SJCRH30 (cell line): ENCODE data around the gene TRMT10B. TPM values are rescaled to one million over a fixed set of nuclear protein-coding genes. Genes with fewer than 3 reads are reported as not detected.

Source experiments
- DNase-seq, 2 experiments: peaks; one replicate each; pipeline ENCODE4 v3.0.0-alpha.2; 2015 to 2020
- H3K27ac ChIP-seq: fragments of 250-450 bp; sonication (Bioruptor Pico); 2 replicates; pipeline ENCODE4 v1.5.1; 2020; ENCODE audit warnings: mild to moderate bottlenecking, moderate library complexity
- H3K27me3 ChIP-seq: fragments of 250-450 bp; sonication (Bioruptor Pico); 2 replicates; pipeline ENCODE4 v1.5.1; 2020; ENCODE audit warnings: mild to moderate bottlenecking, moderate library complexity
- H3K36me3 ChIP-seq: fragments of 250-450 bp; sonication (Bioruptor Pico); 2 replicates; pipeline ENCODE4 v1.5.1; 2020; ENCODE audit warnings: mild to moderate bottlenecking, moderate library complexity
- H3K4me1 ChIP-seq: fragments of 250-450 bp; sonication (Bioruptor Pico); 2 replicates; pipeline ENCODE4 v1.5.1; 2020; ENCODE audit warnings: mild to moderate bottlenecking, moderate library complexity
- H3K4me3 ChIP-seq: fragments of 250-450 bp; sonication (Bioruptor Pico); 2 replicates; pipeline ENCODE4 v1.5.1; 2020; ENCODE audit warnings: mild to moderate bottlenecking, moderate library complexity
- H3K9me3 ChIP-seq: fragments of 250-450 bp; sonication (Bioruptor Pico); replicated peaks from 2 replicates; pipeline ENCODE4 v1.5.1; 2020; ENCODE audit warnings: mild to moderate bottlenecking, moderate library complexity
- total RNA-seq: library from RNA; depleted of rRNA; stranded (reverse); fragments of >200 nt; shearing (Covaris generic); gene quantifications from 2 replicates; pipeline ENCODE4 v1.2.3, GENCODE V29; 2014; rRNA removed

Gene TRMT10B, protein sequence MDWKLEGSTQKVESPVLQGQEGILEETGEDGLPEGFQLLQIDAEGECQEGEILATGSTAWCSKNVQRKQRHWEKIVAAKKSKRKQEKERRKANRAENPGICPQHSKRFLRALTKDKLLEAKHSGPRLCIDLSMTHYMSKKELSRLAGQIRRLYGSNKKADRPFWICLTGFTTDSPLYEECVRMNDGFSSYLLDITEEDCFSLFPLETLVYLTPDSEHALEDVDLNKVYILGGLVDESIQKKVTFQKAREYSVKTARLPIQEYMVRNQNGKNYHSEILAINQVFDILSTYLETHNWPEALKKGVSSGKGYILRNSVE
- 0.43 and 0.53 TPM in 2 replicates for total RNA-seq

DNA sequence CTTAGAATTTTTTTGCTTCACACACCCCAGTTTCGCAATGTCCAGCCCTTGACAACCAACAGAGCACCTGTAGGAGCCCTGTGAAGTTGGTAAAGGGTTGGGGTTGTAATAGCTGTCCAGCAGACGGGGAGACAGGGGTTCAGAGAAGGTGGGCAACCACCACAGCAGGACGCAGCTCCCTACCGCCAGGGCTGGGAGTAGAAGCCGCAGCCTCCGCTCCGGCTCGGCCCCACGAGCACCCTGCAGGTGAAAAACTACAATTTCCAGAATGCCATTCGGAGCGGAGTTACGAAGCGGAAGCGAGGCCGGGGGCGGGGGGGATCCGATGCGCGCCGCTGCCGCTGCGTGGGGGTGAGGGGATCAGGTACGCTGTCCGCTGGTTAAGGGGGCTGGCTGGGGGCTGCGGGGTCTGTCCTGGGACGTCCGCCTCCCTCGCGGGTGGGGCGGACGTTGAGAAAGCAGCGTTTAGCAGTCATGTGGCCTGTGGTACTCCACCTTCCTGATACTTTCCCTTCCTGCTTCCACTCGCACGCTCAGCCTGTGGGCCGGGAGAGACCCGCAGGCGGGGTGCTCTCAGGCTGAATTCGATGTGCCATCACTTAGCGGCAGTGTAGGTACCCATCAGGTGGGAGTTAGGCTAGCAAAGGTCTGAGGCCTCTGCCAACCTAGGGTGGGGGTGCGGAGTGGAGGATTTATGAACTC is at the start of gene TRMT10B:
Gene TRMT10B (plus strand): TSS at position 317 of the 702 bp plus-strand sequence. CDS start 8,127 bp downstream, outside the sequence.
- Histone ChIP-seq H3K4me1 (no peaks in the 10 kb centered on the region), H3K4me3 (peak within 1 kb of the TSS; percentile 54), H3K36me3 (no peaks in the 10 kb centered on the region), H3K27me3 (no peaks in the 10 kb centered on the region), H3K9me3 (no peaks in the 10 kb centered on the region), H3K27ac (no peak within 1 kb of the TSS)
- DNase-seq: peak; percentile 18 to 36

DNA sequence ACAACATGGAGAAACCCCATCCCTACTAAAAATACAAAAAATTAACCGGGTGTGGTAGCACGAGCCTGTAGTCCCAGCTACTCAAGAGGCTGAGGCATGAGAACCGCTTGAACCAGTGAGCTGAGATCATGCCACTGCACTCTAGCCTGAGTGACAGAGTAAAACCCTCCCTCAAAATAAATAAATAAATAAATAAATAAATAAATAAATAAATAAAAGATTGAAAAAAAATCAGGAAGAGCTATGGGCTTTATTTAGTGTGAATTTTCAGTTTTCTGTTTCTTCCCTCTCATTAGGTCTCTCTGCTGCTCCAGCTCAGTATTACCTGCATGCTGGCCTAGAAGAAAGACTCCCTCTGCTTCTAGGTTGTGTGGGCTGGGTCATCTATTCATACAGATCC is 47.8 kb upstream of the TRMT10B start:
- Histone ChIP-seq H3K36me3 (no peaks in the 10 kb centered on the region), H3K4me3 (no peak overlapping the region), H3K4me1 (peaks cover 6% of the 10 kb centered on the region), H3K27me3 (no peaks in the 10 kb centered on the region), H3K27ac (0 out of 2 replicates have a peak overlapping the region, but pooled peaks have one; percentile 27), H3K9me3 (no peaks in the 10 kb centered on the region)
- no peak for DNase-seq

DNA sequence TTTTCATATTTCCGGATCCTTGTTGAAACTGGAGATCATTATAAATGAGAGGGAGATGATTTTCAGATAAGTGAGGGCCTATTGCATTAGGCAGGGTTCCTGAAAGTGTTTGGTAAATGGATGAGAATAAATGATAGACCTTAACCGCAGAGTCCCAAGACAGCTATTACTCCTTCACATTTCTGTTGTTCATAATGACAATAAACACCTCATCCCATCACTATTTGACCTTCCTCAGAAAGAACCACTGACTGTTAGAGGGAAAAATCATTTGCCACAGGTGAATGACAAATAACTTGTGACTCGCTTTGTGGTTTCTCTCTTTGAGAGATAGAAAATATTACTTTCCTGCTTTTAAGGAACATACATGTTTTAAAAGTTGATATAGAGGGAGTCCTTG is 47.3 kb upstream of the TRMT10B start:
- Histone ChIP-seq H3K27me3 (no peaks in the 10 kb centered on the region), H3K27ac (0 out of 2 replicates have a peak overlapping the region, but pooled peaks have one; percentile 27)
- peak; percentile 4 to 48 for DNase-seq

DNA sequence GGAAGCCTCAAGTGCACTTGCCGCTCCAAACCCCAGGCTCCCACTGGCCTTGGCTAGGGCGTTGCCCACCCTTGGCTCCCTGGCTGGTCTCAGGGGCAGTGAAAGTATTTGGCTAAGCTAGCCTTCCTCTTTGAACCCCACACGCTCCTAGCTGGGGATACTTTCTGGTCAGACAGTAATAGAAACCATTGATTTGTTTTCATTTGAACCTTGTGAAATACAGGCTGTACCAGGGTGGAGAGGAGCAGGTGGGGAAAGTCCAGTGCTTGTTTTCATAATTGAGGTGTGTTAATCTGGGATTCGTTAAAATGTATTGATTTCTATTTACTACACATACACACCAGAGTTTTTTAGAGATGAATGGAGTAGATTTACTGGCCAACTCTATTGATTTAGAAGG is 45.9 kb upstream of the TRMT10B start:
- Histone ChIP-seq H3K4me1 (peaks cover 2% of the 10 kb centered on the region; the same call in 1 of the 2 replicates), H3K36me3 (no peaks in the 10 kb centered on the region), H3K27ac (no peak overlapping the region), H3K4me3 (no peak overlapping the region), H3K27me3 (no peaks in the 10 kb centered on the region), H3K9me3 (no peaks in the 10 kb centered on the region)
- no peak for DNase-seq

More for the DNA sequence above, 47.3 kb upstream of the TRMT10B start:
- H3K9me3 ChIP-seq: no peaks in the 10 kb centered on the region
- H3K4me3 ChIP-seq: no peak overlapping the region
- H3K36me3 ChIP-seq: no peaks in the 10 kb centered on the region
- H3K4me1 ChIP-seq: peaks cover 2% of the 10 kb centered on the region; the same call in 1 of the 2 replicates

DNA sequence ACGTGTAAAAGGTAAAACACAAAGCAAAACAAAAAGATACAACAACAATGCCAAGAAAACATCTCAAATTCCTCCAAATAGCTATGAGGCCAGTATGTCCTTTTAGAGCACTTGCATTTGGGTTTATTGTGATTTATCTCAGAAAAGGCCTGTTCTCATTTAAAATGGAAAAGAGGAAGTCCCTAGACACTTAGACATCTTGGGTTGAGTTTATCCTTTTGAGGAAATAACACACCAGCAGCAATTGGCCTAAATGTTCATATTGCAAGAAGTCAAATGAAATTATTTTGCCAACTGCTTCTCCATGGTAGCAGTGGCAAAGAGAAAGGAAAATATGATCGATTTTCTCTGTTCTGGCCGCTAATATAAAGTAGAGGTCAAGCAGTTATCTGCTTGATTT is 43.6 kb upstream of the TRMT10B start:
- H3K9me3 ChIP-seq: no peaks in the 10 kb centered on the region
- peaks cover 2% of the 10 kb centered on the region; the same call in 1 of the 2 replicates for H3K4me1 ChIP-seq
- H3K4me3 ChIP-seq: no peak overlapping the region
- no peak overlapping the region for H3K27ac ChIP-seq
- no peaks in the 10 kb centered on the region for H3K27me3 ChIP-seq
- no peaks in the 10 kb centered on the region for H3K36me3 ChIP-seq
- no peak for DNase-seq

DNA sequence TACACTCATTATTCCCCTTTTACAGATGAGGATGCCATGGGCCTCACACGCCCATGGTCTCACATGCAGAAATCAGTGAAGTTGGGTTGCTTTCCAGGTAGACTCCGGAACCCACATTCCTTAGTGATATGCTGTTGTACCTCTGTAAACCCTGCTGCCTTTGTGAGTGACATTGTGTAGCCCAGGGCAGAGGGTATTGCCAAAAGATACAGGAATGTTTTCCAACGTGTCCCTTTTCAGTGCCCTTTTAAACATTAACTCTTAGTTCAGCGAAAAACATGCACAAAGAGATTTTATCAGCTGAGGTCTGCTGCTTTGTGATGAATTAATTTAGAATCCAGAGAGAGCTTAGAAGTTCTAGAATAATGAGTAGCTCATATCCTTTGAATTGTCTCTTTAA is 38.3 kb upstream of the TRMT10B start:
- DNase-seq: no peak
- Histone ChIP-seq H3K4me3 (no peak overlapping the region), H3K27me3 (no peaks in the 10 kb centered on the region), H3K4me1 (no peaks in the 10 kb centered on the region), H3K9me3 (no peaks in the 10 kb centered on the region), H3K36me3 (no peaks in the 10 kb centered on the region; the same call in 1 of the 2 replicates), H3K27ac (no peak overlapping the region)

DNA sequence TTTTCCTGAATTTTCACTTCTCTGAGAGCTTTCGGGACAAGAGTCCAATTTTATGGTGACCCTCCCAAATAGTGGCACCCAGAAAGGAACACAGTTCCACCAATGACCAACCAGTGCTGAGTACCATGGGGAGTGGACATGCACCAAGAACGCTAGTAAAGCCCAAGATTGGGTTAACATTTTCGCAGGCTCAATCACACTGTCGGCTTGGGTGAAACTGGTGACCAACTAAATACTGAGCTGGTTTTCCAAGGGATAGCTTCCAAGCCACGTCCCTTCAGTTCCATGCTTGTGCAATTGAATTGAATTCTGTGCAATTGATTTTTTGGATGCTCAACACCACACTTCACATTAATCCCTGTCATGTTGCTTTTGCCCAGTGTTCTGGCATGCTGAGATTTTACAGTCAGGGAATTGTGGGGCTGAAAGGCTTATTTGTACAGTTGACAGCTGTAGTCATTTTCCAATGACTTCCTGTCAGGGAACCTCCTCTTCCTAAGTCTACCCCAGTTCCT is 37.6 kb upstream of the TRMT10B start:
- no peaks in the 10 kb centered on the region for H3K9me3 ChIP-seq
- H3K27ac ChIP-seq: no peak overlapping the region
- no peaks in the 10 kb centered on the region; the same call in 1 of the 2 replicates for H3K36me3 ChIP-seq
- H3K27me3 ChIP-seq: no peaks in the 10 kb centered on the region
- H3K4me3 ChIP-seq: no peak overlapping the region
- peak in 1 of 2 experiments; percentile 13 for DNase-seq
- H3K4me1 ChIP-seq: no peaks in the 10 kb centered on the region

DNA sequence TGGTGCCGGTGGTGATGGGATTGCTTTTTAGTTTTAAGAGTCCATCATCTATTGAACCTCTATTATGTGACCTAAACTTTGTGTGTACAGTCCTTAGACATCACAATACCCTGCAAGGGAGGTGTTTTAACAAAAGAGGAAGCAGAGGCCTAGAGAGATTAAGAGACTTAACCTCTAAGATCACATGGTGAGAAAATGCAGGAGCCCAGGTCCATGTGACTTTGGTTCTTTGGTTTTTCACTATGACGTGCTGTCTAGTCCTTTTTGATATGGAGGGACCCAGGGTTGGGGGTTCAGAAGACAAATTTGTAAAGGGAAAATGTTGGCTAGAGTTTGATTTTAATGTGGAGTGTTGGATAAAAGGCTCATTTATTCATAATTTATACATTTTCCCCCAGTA is 34.1 kb upstream of the TRMT10B start:
- DNase-seq: no peak
- no peaks in the 10 kb centered on the region for H3K9me3 ChIP-seq
- no peaks in the 10 kb centered on the region for H3K27me3 ChIP-seq
- H3K4me3 ChIP-seq: no peak overlapping the region
- H3K4me1 ChIP-seq: no peaks in the 10 kb centered on the region
- no peaks in the 10 kb centered on the region; the same call in 1 of the 2 replicates for H3K36me3 ChIP-seq
- no peak overlapping the region for H3K27ac ChIP-seq

DNA sequence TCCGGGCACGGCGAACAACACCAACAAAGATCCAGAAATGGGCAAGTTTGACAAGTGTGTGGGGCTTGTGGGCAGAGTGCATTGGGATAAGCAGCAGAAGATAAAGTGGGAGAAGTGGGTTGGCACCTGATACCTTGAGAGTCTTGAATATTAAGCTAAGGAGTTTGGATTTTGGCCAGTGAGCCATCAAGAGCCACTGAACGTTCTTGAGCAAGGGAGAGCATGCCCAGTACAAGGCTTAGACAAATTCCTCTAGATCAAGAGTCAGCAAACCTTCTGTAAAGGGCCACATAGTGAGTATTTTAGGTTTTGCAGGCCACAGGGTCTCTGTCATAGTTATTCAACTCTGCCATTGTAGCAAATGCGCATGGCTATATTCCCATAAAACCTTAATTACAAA is 26.6 kb upstream of the TRMT10B start:
- Histone ChIP-seq H3K9me3 (no peaks in the 10 kb centered on the region; the same call in 1 of the 2 replicates), H3K27ac (no peak overlapping the region), H3K36me3 (no peaks in the 10 kb centered on the region), H3K27me3 (no peaks in the 10 kb centered on the region), H3K4me3 (no peak overlapping the region), H3K4me1 (peaks cover 8% of the 10 kb centered on the region; the same call in 1 of the 2 replicates)
- DNase-seq: no peak

DNA sequence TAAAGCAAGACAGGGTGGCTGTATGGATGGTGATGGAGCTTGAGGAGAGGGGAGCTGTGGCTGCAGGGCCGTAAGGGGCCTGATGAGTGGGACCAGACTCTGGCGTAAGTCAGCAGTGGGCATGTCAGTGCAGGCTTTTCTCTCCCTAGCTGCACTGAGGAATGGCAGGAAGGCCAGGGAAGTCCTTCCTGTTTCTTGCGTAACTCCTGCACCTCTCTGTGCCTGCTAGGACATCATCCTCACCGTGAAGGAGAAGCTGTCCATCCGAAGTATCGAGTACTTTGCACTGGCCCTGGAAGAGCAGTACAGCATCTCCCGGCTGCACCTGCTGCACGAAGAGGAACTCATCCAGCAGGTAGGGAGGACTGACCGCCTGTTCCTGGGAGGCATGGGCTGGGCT is 24.1 kb upstream of the TRMT10B start:
- Histone ChIP-seq H3K27ac (no peak overlapping the region), H3K4me1 (peaks cover 22% of the 10 kb centered on the region), H3K9me3 (no peaks in the 10 kb centered on the region; the same call in 1 of the 2 replicates), H3K4me3 (no peak overlapping the region), H3K27me3 (no peaks in the 10 kb centered on the region), H3K36me3 (no peaks in the 10 kb centered on the region)
- DNase-seq: no peak

DNA sequence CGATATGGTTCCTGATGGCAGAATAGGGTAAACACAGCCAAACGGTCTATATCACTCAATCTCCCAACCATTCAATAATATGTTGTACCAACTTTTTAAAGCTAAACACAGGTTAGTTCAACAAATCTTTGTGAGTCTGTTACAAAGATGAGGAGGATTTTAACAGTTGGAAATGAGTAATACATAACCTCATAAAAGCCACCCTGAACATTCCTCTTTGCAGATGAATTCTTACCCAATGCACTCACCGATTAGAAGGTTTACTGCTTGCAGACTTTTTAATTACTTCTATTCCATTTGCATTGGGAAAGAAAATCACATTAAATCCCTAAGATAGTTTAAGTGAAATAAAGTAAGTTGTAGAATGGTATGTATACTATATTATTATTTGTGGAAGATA is 23.3 kb upstream of the TRMT10B start:
- no peaks in the 10 kb centered on the region for H3K36me3 ChIP-seq
- H3K9me3 ChIP-seq: no peaks in the 10 kb centered on the region; the same call in 1 of the 2 replicates
- DNase-seq: no peak
- H3K27me3 ChIP-seq: no peaks in the 10 kb centered on the region
- no peak overlapping the region for H3K4me3 ChIP-seq
- no peak overlapping the region for H3K27ac ChIP-seq
- H3K4me1 ChIP-seq: peaks cover 22% of the 10 kb centered on the region

DNA sequence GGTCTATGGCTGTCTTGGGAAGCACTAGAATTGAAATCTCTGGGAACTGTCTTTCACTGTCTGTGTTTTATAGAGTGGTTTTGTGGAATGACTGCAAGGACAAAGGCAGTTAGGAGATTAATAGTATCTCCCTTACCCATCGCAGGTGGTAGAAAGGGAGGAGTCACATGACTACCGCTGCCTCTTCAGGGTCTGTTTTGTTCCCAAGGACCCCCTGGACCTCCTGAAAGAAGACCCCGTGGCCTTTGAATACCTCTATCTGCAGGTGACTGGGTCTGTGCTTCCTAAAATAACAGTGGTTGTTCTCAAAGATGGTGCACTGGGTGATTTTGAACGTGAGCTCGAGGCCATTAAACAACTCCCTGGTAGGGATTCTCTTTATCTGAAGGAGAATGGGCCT is 22.8 kb upstream of the TRMT10B start:
- Histone ChIP-seq H3K36me3 (no peaks in the 10 kb centered on the region), H3K4me3 (no peak overlapping the region), H3K27me3 (no peaks in the 10 kb centered on the region), H3K4me1 (peaks cover 22% of the 10 kb centered on the region), H3K9me3 (no peaks in the 10 kb centered on the region; the same call in 1 of the 2 replicates), H3K27ac (no peak overlapping the region)
- DNase-seq: no peak

DNA sequence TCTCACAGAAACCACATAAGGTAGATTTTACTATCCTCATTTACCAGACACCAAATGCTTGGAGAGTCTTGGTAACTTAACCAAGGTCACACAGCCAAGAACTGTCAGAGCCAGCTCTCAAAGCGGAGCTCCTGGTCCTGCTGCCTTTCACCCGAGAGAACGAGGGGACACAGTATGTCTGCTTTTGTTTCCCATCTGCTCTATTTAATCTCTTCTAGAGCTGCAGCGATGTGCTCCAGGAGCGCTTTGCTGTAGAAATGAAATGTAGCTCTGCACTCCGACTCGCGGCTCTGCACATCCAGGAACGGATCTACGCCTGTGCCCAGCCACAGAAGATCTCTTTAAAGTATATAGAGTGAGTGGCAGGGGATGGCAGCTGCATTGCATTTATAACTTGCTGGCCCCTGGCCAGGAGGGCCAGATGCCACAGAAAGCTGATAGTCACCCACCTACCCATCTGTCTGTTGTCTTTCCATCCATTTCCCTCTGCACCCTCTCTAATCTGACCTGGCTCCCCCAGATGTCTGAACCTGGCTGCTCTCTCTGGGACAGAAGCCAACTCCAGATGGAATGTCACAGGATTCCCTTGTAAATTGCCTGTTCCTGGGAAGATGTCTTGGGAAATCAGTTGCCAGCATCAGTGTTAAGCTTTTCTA is 21.4 kb upstream of the TRMT10B start:
- Histone ChIP-seq H3K27ac (peak overlapping the region; percentile 24; the same call in 1 of the 2 replicates), H3K4me1 (peaks cover 22% of the 10 kb centered on the region), H3K36me3 (no peaks in the 10 kb centered on the region), H3K9me3 (no peaks in the 10 kb centered on the region; the same call in 1 of the 2 replicates), H3K27me3 (no peaks in the 10 kb centered on the region), H3K4me3 (no peak overlapping the region)
- peak; percentile 84 to 92 for DNase-seq

DNA sequence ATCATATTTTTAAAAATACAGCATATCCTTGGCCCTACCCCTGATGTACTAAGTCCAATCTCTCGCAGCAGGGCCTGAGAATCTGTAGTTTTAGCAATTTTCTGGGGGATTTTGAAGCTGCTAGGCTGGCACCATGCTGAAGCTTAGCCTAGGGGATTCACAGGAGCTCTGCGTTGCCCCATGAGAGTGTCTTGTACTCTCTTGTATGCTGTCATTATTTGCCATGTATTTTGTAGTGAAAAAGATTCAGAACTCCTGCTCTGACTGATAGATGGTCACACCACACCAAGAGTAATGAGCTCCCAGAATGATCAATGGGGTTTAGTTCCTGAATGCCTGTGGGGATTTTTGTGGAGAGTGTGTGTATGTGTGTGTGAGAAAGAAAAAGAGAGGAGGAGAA is 20.7 kb upstream of the TRMT10B start:
- Histone ChIP-seq H3K9me3 (no peaks in the 10 kb centered on the region; the same call in 1 of the 2 replicates), H3K27ac (peak overlapping the region; percentile 24; the same call in 1 of the 2 replicates), H3K4me3 (no peak overlapping the region), H3K4me1 (peaks cover 22% of the 10 kb centered on the region), H3K27me3 (no peaks in the 10 kb centered on the region), H3K36me3 (no peaks in the 10 kb centered on the region)
- no peak for DNase-seq
